GM23248 (cell line): ENCODE data around the gene PDLIM7. TPM values are rescaled to one million over a fixed set of nuclear protein-coding genes. Genes with fewer than 3 reads are reported as not detected.
A peak's percentile ranks its signal among the peaks of the same experiment; 100 is the strongest.

Source experiments
- DNase-seq: peaks from one replicate; pipeline ENCODE4 v3.0.0-alpha.2; 2015
- H2AFZ ChIP-seq: fragments of 200-600 bp; sonication (generic); 2 replicates; pipeline ENCODE4 v1.6.1; 2016; ENCODE audit warnings: antibody characterized with exemption
- H3F3A ChIP-seq: fragments of 200-600 bp; sonication (generic); 2 replicates; pipeline ENCODE4 v1.6.1; 2016; ENCODE audit warnings: mild to moderate bottlenecking, antibody characterized with exemption, mixed run types; ENCODE audit not compliant: insufficient read depth
- H3K27ac ChIP-seq: fragments of 200-600 bp; sonication (generic); 2 replicates; pipeline ENCODE4 v1.5.1; 2016; ENCODE audit warnings: mild to moderate bottlenecking
- H3K27me3 ChIP-seq: fragments of 200-600 bp; sonication (generic); replicated peaks from 2 replicates; pipeline ENCODE4 v1.6.1; 2016; ENCODE audit warnings: mild to moderate bottlenecking; ENCODE audit not compliant: insufficient read depth
- H3K36me3 ChIP-seq: fragments of 200-600 bp; sonication (generic); 2 replicates; pipeline ENCODE4 v1.6.1; 2016; ENCODE audit warnings: low read depth, mild to moderate bottlenecking
- H3K4me1 ChIP-seq: fragments of 200-600 bp; sonication (generic); 2 replicates; pipeline ENCODE4 v1.6.1; 2016; ENCODE audit warnings: mild to moderate bottlenecking; ENCODE audit not compliant: insufficient read depth
- H3K4me2 ChIP-seq: fragments of 200-600 bp; sonication (generic); one replicate; pipeline ENCODE4 v1.6.1; 2016; ENCODE audit warnings: mild to moderate bottlenecking; ENCODE audit not compliant: unreplicated experiment
- H3K4me3 ChIP-seq: fragments of 200-600 bp; sonication (generic); 2 replicates; pipeline ENCODE4 v1.5.1; 2016; ENCODE audit warnings: mild to moderate bottlenecking
- H3K79me2 ChIP-seq: fragments of 200-600 bp; sonication (generic); 2 replicates; pipeline ENCODE4 v1.6.1; 2016; ENCODE audit warnings: mild to moderate bottlenecking; ENCODE audit not compliant: insufficient read depth
- H3K9ac ChIP-seq: fragments of 200-600 bp; sonication (generic); 2 replicates; pipeline ENCODE4 v1.6.1; 2016; ENCODE audit warnings: mild to moderate bottlenecking
- H3K9me2 ChIP-seq: fragments of 200-600 bp; sonication (generic); 2 replicates; pipeline ENCODE4 v1.6.1; 2016; ENCODE audit warnings: mixed run types, mild to moderate bottlenecking, moderate library complexity; ENCODE audit not compliant: insufficient read depth
- H3K9me3 ChIP-seq: fragments of 200-600 bp; sonication (generic); one replicate; pipeline ENCODE4 v1.6.1; 2017; ENCODE audit warnings: low read depth
- H4K20me1 ChIP-seq: fragments of 200-600 bp; sonication (generic); 2 replicates; pipeline ENCODE4 v1.6.0; 2016; ENCODE audit not compliant: insufficient read depth
- EZH2 ChIP-seq: fragments of 200-600 bp; sonication (generic); IDR thresholded peaks from 2 replicates; pipeline ENCODE4 v1.6.1; 2018; ENCODE audit warnings: antibody characterized with exemption, mild to moderate bottlenecking; ENCODE audit not compliant: insufficient read depth, poor library complexity, severe bottlenecking
- EZH2phosphoT487 ChIP-seq: fragments of 200-600 bp; sonication (generic); IDR thresholded peaks from 2 replicates; pipeline ENCODE4 v1.6.1; 2018; ENCODE audit warnings: antibody characterized with exemption, moderate library complexity, mild to moderate bottlenecking, low read depth; ENCODE audit not compliant: insufficient read depth
- WGBS, 2 experiments: methylation state at CpG; one replicate each; pipeline ENCODE4 v1.1.6; 2015 to 2017; ENCODE audit warnings: low lambda C conversion rate in 2 of 2, low coverage in 1 of 2; ENCODE audit errors: missing lambda C conversion rate in 2 of 2; 5-methylcytosine and 5-hydroxymethylcytosine counted together
- in situ Hi-C: fragments of 300-500 bp; cut with MboI; formaldehyde crosslinking; loops from 2 replicates; pipeline ENCODE4 v1.15.0; 2020
- polyA plus RNA-seq: library from polyadenylated mRNA; unstranded; fragments of >200 nt; fragmentation: Nextera tagmentation; extraction: Ambion mirVana; gene quantifications from 2 replicates; pipeline ENCODE4 v1.2.1, GENCODE V29; 2016
- total RNA-seq: library from RNA; depleted of rRNA; stranded (reverse); fragments of >200 nt; shearing (Covaris generic); gene quantifications from 2 replicates; pipeline ENCODE4 v1.2.3, GENCODE V29; 2014

The PDLIM7 gene
- total and polyA plus RNA-seq, 2 experiments from 2014 or later, result 320 to 556 TPM

DNA sequence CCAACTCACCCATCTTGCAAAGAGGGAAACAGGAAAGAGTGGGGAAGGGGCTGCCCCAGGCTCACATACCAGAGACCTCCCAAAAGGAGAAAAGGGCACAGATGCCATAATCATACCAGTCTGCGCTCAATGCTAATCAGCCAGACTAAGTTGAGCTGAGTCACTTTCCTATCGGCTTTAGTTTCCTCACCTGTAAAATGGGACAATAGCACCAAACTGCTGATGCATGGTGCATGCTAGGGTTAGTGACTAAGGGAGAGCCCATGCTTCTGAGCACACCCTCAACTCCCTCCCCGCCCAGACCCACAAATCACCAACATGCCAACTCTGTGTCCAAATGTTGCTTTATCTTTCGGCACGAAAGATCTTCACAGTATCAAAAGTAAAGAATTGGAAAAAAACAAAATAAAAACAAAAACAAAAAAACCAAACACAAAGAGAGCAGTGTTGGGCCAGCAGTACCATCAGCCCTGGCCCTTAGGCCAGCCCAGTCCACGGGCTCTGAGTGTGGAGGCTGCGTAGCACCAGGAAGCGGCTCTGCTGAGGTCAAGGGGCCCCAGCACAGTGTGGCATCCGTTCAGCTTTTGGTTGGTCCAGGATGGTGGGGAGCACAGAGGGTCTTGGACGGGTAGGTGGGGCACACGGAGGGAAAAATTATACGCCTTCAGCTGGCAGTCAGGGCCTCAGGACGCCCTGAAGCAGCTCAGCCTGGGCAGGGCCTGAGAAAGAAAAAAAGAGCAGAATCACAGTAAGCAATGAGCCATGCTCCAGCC lies 22.2 kb upstream of the PDLIM7 start:
- Histone ChIP-seq H3K36me3 (peaks cover 22% of the 10 kb centered on the region), H3K9me2 (no peaks in the 10 kb centered on the region), H3K4me3 (no peak overlapping the region), H3K79me2 (peaks cover 52% of the 10 kb centered on the region), H3K9ac (no peak overlapping the region), H3K4me1 (peaks cover 17% of the 10 kb centered on the region), H4K20me1 (no peaks in the 10 kb centered on the region), H3K9me3 (no peaks in the 10 kb centered on the region), H3F3A (peaks cover 8% of the 10 kb centered on the region; the same call in 1 of the 2 replicates), H2AFZ (no peak overlapping the region), H3K27ac (peak overlapping the region; percentile 36), H3K4me2 (no peak overlapping the region), H3K27me3 (no peaks in the 10 kb centered on the region)
- in situ Hi-C loops, result no loop called here
- 81 to 85% methylated on average over 13 of the region's 13 CpGs for WGBS, 2 experiments
- TF ChIP-seq EZH2phosphoT487 (no peak), EZH2 (no peak)
- DNase-seq, result no peak

DNA sequence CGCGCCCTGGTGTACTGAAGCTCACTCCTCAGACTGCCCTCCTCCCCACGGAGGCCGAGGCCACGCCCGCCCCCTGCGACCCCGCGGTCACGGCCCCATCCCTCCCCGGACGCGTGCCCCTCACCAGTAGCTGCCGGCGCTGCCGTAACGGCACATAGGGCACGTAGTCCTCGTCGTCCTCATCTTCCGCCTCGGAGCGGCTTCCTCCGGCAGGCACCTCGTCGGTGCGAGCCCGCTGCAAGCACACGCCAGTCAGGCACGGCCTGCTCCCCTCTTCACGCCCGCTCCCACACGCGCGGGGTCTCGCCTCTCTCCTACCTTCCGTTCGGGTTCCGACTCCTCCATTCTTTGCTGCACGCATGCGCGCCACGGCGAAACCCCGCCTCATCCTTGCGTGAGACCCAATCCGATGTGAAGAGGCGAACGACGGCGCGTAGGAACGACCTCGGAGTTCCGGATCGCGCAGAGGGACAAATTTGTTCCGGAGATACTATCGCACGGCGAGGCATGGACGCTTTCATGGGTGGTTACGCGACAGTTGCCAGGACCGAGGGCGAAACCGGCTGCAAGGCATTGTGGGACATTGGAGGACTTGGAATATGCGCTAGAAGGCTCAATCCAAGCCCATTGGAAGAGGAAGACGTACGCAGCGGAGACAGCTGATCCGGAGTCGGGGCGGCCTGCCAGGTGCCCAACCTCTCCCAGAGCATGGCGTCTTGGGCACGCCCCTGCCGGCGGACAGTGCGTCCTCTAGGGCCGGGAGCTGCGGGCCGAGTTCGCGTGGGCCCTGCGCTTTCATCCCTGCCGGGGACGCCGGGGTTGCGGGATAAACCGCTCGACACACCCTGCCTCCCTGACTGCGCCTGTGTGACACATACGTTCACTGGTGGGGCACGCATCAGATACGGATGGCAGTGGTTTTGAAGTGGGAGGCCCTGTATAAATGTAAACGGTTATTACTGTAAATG lies 19.5 kb upstream of the PDLIM7 start, which contains the start of gene DDX41:
Gene DDX41, minus strand, starts transcription at position 361 of the 968 bp plus-strand sequence. Its CDS starts 16 bp downstream, at position 345.
- WGBS, 2 experiments, result 0 to 1% methylated on average over 83 to 88 of the region's 96 CpGs
- H3K4me2 ChIP-seq, result peak within 1 kb of the TSS; percentile 76
- no peaks in the 10 kb centered on the region for H3K27me3 ChIP-seq
- peak within 1 kb of the TSS; percentile 87 for H3K4me3 ChIP-seq
- peaks cover 17% of the 10 kb centered on the region for H3K4me1 ChIP-seq
- H4K20me1 ChIP-seq, result no peaks in the 10 kb centered on the region
- no peaks in the 10 kb centered on the region for H3K9me2 ChIP-seq
- peak; percentile 99 for DNase-seq
- peak within 1 kb of the TSS; percentile 48 for H2AFZ ChIP-seq
- no peak for TF ChIP-seq EZH2
- H3K9ac ChIP-seq, result peak within 1 kb of the TSS; percentile 85
- no peaks in the 10 kb centered on the region for H3K9me3 ChIP-seq
- H3K36me3 ChIP-seq, result peaks cover 22% of the 10 kb centered on the region
- peaks cover 46% of the 10 kb centered on the region for H3K79me2 ChIP-seq
- in situ Hi-C loops, result no loop called here
- peaks cover 8% of the 10 kb centered on the region; the same call in 1 of the 2 replicates for H3F3A ChIP-seq
- H3K27ac ChIP-seq, result peak within 1 kb of the TSS; percentile 72

DNA sequence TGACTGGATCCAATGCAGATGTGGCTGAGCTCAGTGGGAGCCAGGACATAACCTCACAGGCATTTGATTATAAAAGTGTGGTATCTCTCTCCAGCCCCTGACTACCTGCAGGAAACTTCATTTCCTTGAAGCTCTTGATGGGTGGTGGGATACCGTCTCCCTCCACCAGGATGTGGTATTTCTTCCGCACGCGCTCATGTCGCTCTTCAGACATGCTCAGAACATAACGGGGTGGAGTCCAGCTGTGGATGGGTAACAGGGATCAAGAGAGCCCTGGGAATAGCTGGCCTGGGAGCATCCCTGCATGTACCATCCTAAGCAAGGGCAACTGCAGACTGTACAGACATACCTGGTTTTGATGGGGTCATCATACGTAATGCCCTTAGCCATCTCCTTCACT lies 18.2 kb upstream of the PDLIM7 start:
- no peaks in the 10 kb centered on the region for H3K9me3 ChIP-seq
- peaks cover 22% of the 10 kb centered on the region for H3K36me3 ChIP-seq
- H3K79me2 ChIP-seq, result peaks cover 45% of the 10 kb centered on the region
- H3K9ac ChIP-seq, result peak overlapping the region; percentile 85
- TF ChIP-seq EZH2phosphoT487, result no peak
- no peak for TF ChIP-seq EZH2
- H3K4me2 ChIP-seq, result peak overlapping the region; percentile 76
- no peak for DNase-seq
- no peaks in the 10 kb centered on the region for H3K27me3 ChIP-seq
- no peaks in the 10 kb centered on the region for H4K20me1 ChIP-seq
- H3K4me1 ChIP-seq, result peaks cover 17% of the 10 kb centered on the region
- H3K27ac ChIP-seq, result no peak overlapping the region; the same call in 1 of the 2 replicates
- H3K4me3 ChIP-seq, result peak overlapping the region; percentile 87
- in situ Hi-C loops, result no loop called here
- H3F3A ChIP-seq, result peaks cover 8% of the 10 kb centered on the region; the same call in 1 of the 2 replicates
- no peaks in the 10 kb centered on the region for H3K9me2 ChIP-seq
- H2AFZ ChIP-seq, result no peak overlapping the region
- 91 to 93% methylated on average over 7 of the region's 7 CpGs for WGBS, 2 experiments

DNA sequence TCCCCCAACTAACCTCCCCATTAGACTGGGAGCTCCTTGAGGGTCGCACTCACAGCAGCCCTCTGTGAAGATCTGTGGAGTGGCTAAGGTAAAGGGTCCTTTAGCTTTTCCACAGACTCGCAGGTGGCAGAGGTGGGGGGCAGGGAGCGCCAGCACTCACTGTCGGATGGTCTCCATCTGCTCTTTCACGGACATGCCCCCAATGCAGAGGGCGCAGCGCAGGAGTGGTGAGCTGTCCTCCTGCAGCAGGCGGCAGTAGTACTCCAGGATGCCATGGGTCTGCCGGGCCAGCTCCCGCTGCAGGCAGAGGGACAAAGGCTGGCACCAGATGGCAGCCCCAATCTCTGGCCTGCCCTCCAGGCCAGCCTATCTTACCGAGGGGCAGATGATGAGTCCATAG lies 17.1 kb upstream of the PDLIM7 start:
- Histone ChIP-seq H3K36me3 (peaks cover 14% of the 10 kb centered on the region), H3K79me2 (peaks cover 35% of the 10 kb centered on the region), H3F3A (peaks cover 8% of the 10 kb centered on the region; the same call in 1 of the 2 replicates), H3K9me2 (no peaks in the 10 kb centered on the region), H3K27ac (no peak overlapping the region), H3K4me3 (no peak overlapping the region), H3K9me3 (no peaks in the 10 kb centered on the region), H4K20me1 (no peaks in the 10 kb centered on the region), H3K4me2 (no peak overlapping the region), H2AFZ (no peak overlapping the region), H3K9ac (peak overlapping the region; percentile 85; the same call in 1 of the 2 replicates), H3K4me1 (peaks cover 17% of the 10 kb centered on the region), H3K27me3 (no peaks in the 10 kb centered on the region)
- in situ Hi-C loops, result no loop called here
- no peak for DNase-seq
- WGBS, 2 experiments, result 85 to 93% methylated on average over 11 of the region's 11 CpGs
- TF ChIP-seq EZH2phosphoT487 (no peak), EZH2 (no peak)
